Measurements from ENCODE around the gene POLD2.

DNA sequence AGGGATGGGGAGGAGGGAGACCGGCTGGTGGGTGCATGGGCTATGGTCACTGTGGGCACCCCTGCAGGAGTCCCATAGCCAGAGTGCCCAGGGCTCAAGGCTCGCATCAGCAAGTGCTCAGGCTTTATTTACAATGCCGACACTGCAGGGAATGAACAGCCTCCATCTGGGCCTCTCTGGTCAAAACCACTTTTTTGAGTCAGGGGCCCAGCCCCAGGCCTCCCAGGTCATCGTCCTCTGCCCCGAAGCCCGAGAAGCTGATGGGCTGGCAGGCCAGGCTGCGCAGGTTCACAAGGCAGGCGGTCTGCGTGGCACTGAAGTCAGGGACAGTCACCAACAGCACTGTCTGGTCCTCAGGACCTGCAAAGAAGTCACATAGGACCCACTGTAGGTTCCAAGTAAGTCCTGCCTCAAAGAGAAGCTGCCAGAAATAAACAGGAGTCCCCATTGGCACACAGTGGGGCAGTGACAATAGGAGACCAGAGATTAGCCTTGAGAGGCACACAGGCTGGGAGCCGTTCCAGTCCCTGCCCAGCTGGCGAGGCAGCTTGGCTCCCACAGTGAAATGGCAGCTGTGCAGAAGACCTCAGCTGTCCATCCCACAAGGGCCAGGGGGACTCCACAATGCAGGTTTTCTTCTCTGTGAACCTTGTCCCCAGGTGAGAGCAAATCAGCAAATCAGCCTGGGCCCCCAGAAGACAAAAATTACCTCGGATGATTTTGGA is 8.6 kb downstream of the POLD2 start:
- no peak for TF ChIP-seq NANOG (IDR thresholded peaks at IDR 0.05; ENCODE audit: insufficient read depth, low read depth, low read length, poor library complexity, severe bottlenecking)
- TF ChIP-seq POLR2A (IDR thresholded peaks at IDR 0.05; ENCODE audit: control extremely low read depth in 1 of 2, low read depth in 2 of 2, low read length in 2 of 2) = 0 out of 3 replicates have a peak, but pooled peaks of 1 of the 2 experiments have one; percentile 9
- TF ChIP-seq, protein P1, sequence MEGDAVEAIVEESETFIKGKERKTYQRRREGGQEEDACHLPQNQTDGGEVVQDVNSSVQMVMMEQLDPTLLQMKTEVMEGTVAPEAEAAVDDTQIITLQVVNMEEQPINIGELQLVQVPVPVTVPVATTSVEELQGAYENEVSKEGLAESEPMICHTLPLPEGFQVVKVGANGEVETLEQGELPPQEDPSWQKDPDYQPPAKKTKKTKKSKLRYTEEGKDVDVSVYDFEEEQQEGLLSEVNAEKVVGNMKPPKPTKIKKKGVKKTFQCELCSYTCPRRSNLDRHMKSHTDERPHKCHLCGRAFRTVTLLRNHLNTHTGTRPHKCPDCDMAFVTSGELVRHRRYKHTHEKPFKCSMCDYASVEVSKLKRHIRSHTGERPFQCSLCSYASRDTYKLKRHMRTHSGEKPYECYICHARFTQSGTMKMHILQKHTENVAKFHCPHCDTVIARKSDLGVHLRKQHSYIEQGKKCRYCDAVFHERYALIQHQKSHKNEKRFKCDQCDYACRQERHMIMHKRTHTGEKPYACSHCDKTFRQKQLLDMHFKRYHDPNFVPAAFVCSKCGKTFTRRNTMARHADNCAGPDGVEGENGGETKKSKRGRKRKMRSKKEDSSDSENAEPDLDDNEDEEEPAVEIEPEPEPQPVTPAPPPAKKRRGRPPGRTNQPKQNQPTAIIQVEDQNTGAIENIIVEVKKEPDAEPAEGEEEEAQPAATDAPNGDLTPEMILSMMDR (IDR thresholded peaks at IDR 0.05; ENCODE audit: control extremely low read depth in 1 of 3, insufficient read depth in 1 of 3, low read depth in 1 of 3, low read length in 3 of 3) = no peak
- TF ChIP-seq EZH2 (IDR thresholded peaks at IDR 0.05; ENCODE audit: low read depth, low read length, severe bottlenecking) = no peak
- TF ChIP-seq BRCA1 (IDR thresholded peaks at IDR 0.05; ENCODE audit: low read depth, low read length) = no peak
- TF ChIP-seq SP4 (IDR thresholded peaks at IDR 0.05; ENCODE audit: low read length) = no peak
- no peak for TF ChIP-seq YY1 (IDR thresholded peaks at IDR 0.05; ENCODE audit: low read depth, low read length)
- TF ChIP-seq SP1 (IDR thresholded peaks at IDR 0.05; ENCODE audit: low read depth, low read length) = no peak
- TF ChIP-seq RAD21 (IDR thresholded peaks at IDR 0.05 in 1 of 2, conservative IDR thresholded peaks at IDR 0.05 in 1 of 2; ENCODE audit: low read depth in 2 of 2, low read length in 2 of 2) = no peak
- TF ChIP-seq EP300 (IDR thresholded peaks at IDR 0.05; ENCODE audit: borderline replicate concordance in 1 of 2, low read depth in 2 of 2, low read length in 2 of 2) = no peak
- no peak for TF ChIP-seq JUND (IDR thresholded peaks at IDR 0.05; ENCODE audit: low read length)
- TF ChIP-seq ATF3 (IDR thresholded peaks at IDR 0.05; ENCODE audit: insufficient read depth, low read depth, low read length) = no peak

All from H1 (cell line).